ENCODE data around the gene RFC4.

DNA sequence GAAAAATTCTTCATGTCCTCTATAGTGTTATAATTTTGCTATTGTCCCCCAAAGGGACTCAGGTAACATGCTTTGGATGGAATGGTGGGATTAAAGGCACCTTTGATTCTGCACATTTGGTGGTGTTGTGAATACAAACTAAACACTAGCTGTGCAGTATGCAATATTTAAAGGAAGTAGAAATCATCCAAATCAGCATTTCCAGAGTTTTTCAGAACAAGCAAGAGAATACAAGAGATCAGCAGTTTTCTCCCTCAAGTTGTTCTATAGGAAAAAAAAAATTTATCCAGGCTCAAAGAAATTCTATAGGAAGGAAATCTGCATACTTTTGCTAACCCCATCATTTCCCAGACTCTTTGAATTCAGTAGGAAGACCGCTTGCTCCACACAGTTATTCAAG is 26.0 kb upstream of the RFC4 start:
- TF ChIP-seq POLR2A (IDR thresholded peaks at IDR 0.05; ENCODE audit: low read depth, low read length) (no peak), POLR2AphosphoS5 (IDR thresholded peaks at IDR 0.05; ENCODE audit: low read depth, low read length) (no peak), TAF1 (IDR thresholded peaks at IDR 0.05; ENCODE audit: low read depth, low read length) (no peak)

Data from GM12891 (cell line).